SU-DHL-6 (cell line): Measurements from ENCODE around the gene TMPRSS13.

Source experiments
- H2AFZ ChIP-seq: fragments of 200-600 bp; sonication (generic); 2 replicates; pipeline ENCODE4 v1.6.1; 2014; ENCODE audit warnings: low read depth, mild to moderate bottlenecking, moderate library complexity, mixed read lengths, antibody characterized with exemption, low read length; ENCODE audit not compliant: severe bottlenecking
- H3F3A ChIP-seq: fragments of 200-600 bp; shearing (Covaris generic); 2 replicates; pipeline ENCODE4 v1.6.0; 2016; ENCODE audit warnings: antibody characterized with exemption, mild to moderate bottlenecking; ENCODE audit not compliant: insufficient read depth
- H3K27ac ChIP-seq: fragments of 200-600 bp; sonication (generic); 2 replicates; pipeline ENCODE4 v1.5.1; 2016; ENCODE audit warnings: low read depth, mild to moderate bottlenecking, low read length, moderate library complexity, mixed read lengths
- H3K27me3 ChIP-seq: fragments of 200-600 bp; sonication (generic), shearing (Covaris generic); 2 replicates; pipeline ENCODE4 v1.6.0; 2014; ENCODE audit warnings: mild to moderate bottlenecking, low read length
- H3K36me3 ChIP-seq: fragments of 200-600 bp; sonication (generic); 2 replicates; pipeline ENCODE4 v1.6.1; 2014; ENCODE audit warnings: mild to moderate bottlenecking, low read length, mixed read lengths
- H3K4me2 ChIP-seq: fragments of 300-600, 200-600 bp; shearing (Covaris generic), sonication (generic); 2 replicates; pipeline ENCODE4 v1.6.0; 2014; ENCODE audit warnings: low read length, low read depth, mild to moderate bottlenecking; ENCODE audit not compliant: poor library complexity, severe bottlenecking
- H3K4me3 ChIP-seq: fragments of 200-600 bp; sonication (generic); 2 replicates; pipeline ENCODE4 v1.5.1; 2014; ENCODE audit warnings: antibody characterized with exemption, low read length, mild to moderate bottlenecking, mixed read lengths; ENCODE audit not compliant: insufficient read depth, poor library complexity, severe bottlenecking
- H3K79me2 ChIP-seq: fragments of 200-600 bp; sonication (generic); 2 replicates; pipeline ENCODE4 v1.6.1; 2014; ENCODE audit warnings: mild to moderate bottlenecking, low read length, moderate library complexity; ENCODE audit not compliant: insufficient read depth
- H3K9ac ChIP-seq: fragments of 200-600 bp; sonication (generic); 2 replicates; pipeline ENCODE4 v1.7.0; 2014; ENCODE audit warnings: mild to moderate bottlenecking, low read length
- H3K9me2 ChIP-seq: fragments of 200-600 bp; sonication (generic); replicated peaks from 2 replicates; pipeline ENCODE4 v1.6.1; 2014; ENCODE audit warnings: low read length; ENCODE audit not compliant: insufficient read depth
- H3K9me3 ChIP-seq: fragments of 200-600 bp; sonication (generic); 2 replicates; pipeline ENCODE4 v1.6.1; 2014; ENCODE audit warnings: low read length, mixed read lengths; ENCODE audit not compliant: insufficient read depth
- H4K20me1 ChIP-seq: fragments of 200-600 bp; sonication (generic); 2 replicates; pipeline ENCODE4 v1.6.1; 2014; ENCODE audit warnings: low read depth, mild to moderate bottlenecking, antibody characterized with exemption, low read length, moderate library complexity, mixed read lengths
- CTCF ChIP-seq: fragments of 200-600 bp; sonication (generic); IDR thresholded peaks from one replicate; pipeline ENCODE4 v1.5.1; 2017; ENCODE audit warnings: antibody characterized with exemption, mild to moderate bottlenecking, low read length, moderate library complexity; ENCODE audit not compliant: insufficient read depth, poor library complexity, severe bottlenecking
- EZH2phosphoT487 ChIP-seq: fragments of 200-600 bp; sonication (generic), shearing (Covaris generic); conservative IDR thresholded peaks from 2 replicates; pipeline ENCODE4 v1.6.1; 2018; ENCODE audit warnings: mild to moderate bottlenecking, antibody characterized with exemption, low read length, moderate library complexity, mixed read lengths

Gene TMPRSS13

GRCh38 chr11:117932426-117932825, 3.2 kb upstream of the TMPRSS13 start:
- H3K4me3 ChIP-seq: no peak overlapping the region
- H3K27ac ChIP-seq: no peak overlapping the region
- H3K4me2 ChIP-seq: no peak overlapping the region
- H3F3A ChIP-seq: no peaks in the 10 kb centered on the region
- H4K20me1 ChIP-seq: no peaks in the 10 kb centered on the region
- H3K36me3 ChIP-seq: no peaks in the 10 kb centered on the region
- H3K9ac ChIP-seq: no peak overlapping the region
- H3K9me3 ChIP-seq: no peaks in the 10 kb centered on the region
- no peaks in the 10 kb centered on the region for H3K79me2 ChIP-seq
- no peak for TF ChIP-seq EZH2phosphoT487
- TF ChIP-seq CTCF: no peak
- no peaks in the 10 kb centered on the region for H3K9me2 ChIP-seq
- H3K27me3 ChIP-seq: no peaks in the 10 kb centered on the region
- no peak overlapping the region for H2AFZ ChIP-seq

DNA sequence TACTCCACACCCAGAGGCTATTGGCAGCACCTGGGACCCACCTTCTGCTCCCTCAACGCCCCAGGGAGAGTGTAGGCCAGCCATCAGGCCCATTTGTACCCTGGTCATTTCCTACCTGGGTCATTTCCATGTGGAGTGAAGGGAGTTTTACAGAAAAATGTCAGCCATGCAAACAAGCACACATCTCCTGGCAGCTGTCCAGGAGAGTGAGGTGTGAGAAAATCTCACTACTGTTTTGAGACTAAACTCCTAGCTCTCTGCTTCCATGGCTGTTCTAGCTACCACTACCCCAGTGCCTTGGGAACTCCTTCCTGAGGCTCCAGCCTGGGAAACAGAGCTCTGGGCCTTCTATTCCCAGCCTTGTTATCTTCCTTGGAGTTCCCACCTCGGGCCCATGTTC, 2.8 kb upstream of the TMPRSS13 start:
- Histone ChIP-seq H3K27me3 (no peaks in the 10 kb centered on the region), H3K9me3 (no peaks in the 10 kb centered on the region), H3K79me2 (no peaks in the 10 kb centered on the region), H3K4me3 (no peak overlapping the region), H3K27ac (no peak overlapping the region), H3K9me2 (no peaks in the 10 kb centered on the region), H3K4me2 (no peak overlapping the region), H4K20me1 (no peaks in the 10 kb centered on the region), H3F3A (no peaks in the 10 kb centered on the region), H3K9ac (no peak overlapping the region), H2AFZ (no peak overlapping the region), H3K36me3 (no peaks in the 10 kb centered on the region)
- TF ChIP-seq EZH2phosphoT487: no peak
- no peak for TF ChIP-seq CTCF

DNA sequence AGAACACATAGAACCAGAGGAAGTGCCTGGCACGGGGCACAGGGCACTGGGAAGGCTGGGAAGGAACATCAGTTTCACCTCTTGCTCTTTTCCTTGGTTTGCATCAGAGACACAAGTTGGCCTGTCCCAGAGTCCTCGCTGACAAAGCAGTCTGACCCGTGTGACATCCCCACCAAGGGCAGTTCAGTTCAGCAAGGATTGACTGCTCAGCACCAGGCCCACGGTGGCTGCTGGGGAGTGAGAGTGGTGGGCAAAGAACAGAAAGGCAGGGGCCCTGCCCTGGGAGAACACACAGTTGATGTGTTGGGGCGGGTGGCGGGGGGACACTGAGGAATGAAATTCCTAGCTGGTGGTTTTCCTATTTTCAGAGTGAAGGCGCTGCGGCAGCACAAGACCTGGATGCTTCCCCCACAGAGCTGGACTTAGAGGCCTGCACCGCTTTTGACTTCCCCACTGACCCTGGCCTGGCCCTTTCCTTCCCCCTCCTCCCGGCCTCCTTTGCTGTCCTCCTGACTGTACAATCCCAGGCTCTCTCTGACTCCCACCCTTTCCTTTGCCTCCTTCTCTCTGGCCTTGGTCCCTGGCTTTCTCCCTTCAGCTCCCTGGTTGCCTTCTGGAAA, 2.2 kb upstream of the TMPRSS13 start:
- Histone ChIP-seq H2AFZ (no peak overlapping the region), H3K9me2 (no peaks in the 10 kb centered on the region), H3K27ac (no peak overlapping the region), H3K36me3 (no peaks in the 10 kb centered on the region), H3K79me2 (no peaks in the 10 kb centered on the region), H3K9me3 (no peaks in the 10 kb centered on the region), H3K4me2 (no peak overlapping the region), H3F3A (no peaks in the 10 kb centered on the region), H3K27me3 (no peaks in the 10 kb centered on the region), H3K4me3 (no peak overlapping the region), H3K9ac (no peak overlapping the region), H4K20me1 (no peaks in the 10 kb centered on the region)
- TF ChIP-seq EZH2phosphoT487 (no peak), CTCF (no peak)
